Ishikawa (cell line): ENCODE data around the gene ZNF451.

ENCODE experiments used
- CEBPB ChIP-seq: IDR thresholded peaks from 2 replicates; pipeline ENCODE4 v1.6.1; 2012
- EGR1 ChIP-seq: IDR thresholded peaks from 2 replicates; pipeline ENCODE4 v1.6.1; 2012
- EP300 ChIP-seq: IDR thresholded peaks from 2 replicates; pipeline ENCODE4 v1.6.1; 2012; ENCODE audit warnings: borderline replicate concordance
- MAX ChIP-seq: IDR thresholded peaks from 2 replicates; pipeline ENCODE4 v1.6.1; 2012
- NFIC ChIP-seq: IDR thresholded peaks from 2 replicates; pipeline ENCODE4 v1.6.1; 2012
- RAD21 ChIP-seq: IDR thresholded peaks from 2 replicates; pipeline ENCODE4 v1.6.1; 2012; ENCODE audit warnings: low read depth
- REST ChIP-seq: IDR thresholded peaks from 2 replicates; pipeline ENCODE4 v1.6.1; 2012; ENCODE audit warnings: low read depth, mild to moderate bottlenecking
- TAF1 ChIP-seq: IDR thresholded peaks from 2 replicates; pipeline ENCODE4 v1.6.1; 2012; ENCODE audit warnings: low read depth, mild to moderate bottlenecking
- TEAD4 ChIP-seq: IDR thresholded peaks from 2 replicates; pipeline ENCODE4 v1.6.1; 2012
- USF1 ChIP-seq: IDR thresholded peaks from 2 replicates; pipeline ENCODE4 v1.6.1; 2012
- ZBTB7A ChIP-seq: IDR thresholded peaks from 2 replicates; pipeline ENCODE4 v1.6.1; 2012; ENCODE audit warnings: low read depth

- no peak for TF ChIP-seq EP300
- no peak for TF ChIP-seq REST
- TF ChIP-seq TEAD4 = no peak
- TF ChIP-seq CEBPB = no peak
- TF ChIP-seq EGR1 = no peak
- TF ChIP-seq NFIC = no peak
- no peak for TF ChIP-seq MAX
- no peak for TF ChIP-seq ZBTB7A
- no peak for TF ChIP-seq TAF1
- TF ChIP-seq USF1 = no peak
- TF ChIP-seq RAD21 = no peak
Measured at GRCh38 chr6:57127763-57128162, 37.8 kb downstream of the ZNF451 start.
